Esophagus (tissue), 2 donors: ENCODE results near the gene RAP2C. TPM values are rescaled to one million over a fixed set of nuclear protein-coding genes. Genes with fewer than 3 reads are reported as not detected.
"Not testable (repeated sequence)": the region's sequence is repeated elsewhere in the genome, so short reads cannot be mapped to it uniquely, and the experiment has no call there.

Experiments used
- H3K27ac ChIP-seq, 2 donors: one replicate each; pipeline ENCODE4 v1.5.1; 2013; ENCODE audit warnings: low read depth in 2 of 2, mild to moderate bottlenecking in 2 of 2, inconsistent platforms in 1 of 2, low read length in 1 of 2, moderate library complexity in 1 of 2
- H3K27me3 ChIP-seq, 2 donors: one replicate each; pipeline ENCODE4 v1.6.1; 2013; ENCODE audit warnings: low read length in 2 of 2, control low read depth in 1 of 2, mild to moderate bottlenecking in 1 of 2; ENCODE audit not compliant: insufficient read depth in 2 of 2, control insufficient read depth in 1 of 2
- H3K36me3 ChIP-seq, 2 donors: one replicate each; pipeline ENCODE4 v1.6.1; 2013; ENCODE audit warnings: low read length in 1 of 2; ENCODE audit not compliant: control insufficient read depth in 2 of 2, insufficient read depth in 2 of 2
- H3K4me1 ChIP-seq, 2 donors: one replicate each; pipeline ENCODE4 v1.6.1; 2013; ENCODE audit warnings: low read length in 1 of 2; ENCODE audit not compliant: control insufficient read depth in 2 of 2, insufficient read depth in 2 of 2
- H3K4me3 ChIP-seq, 2 donors: one replicate each; pipeline ENCODE4 v1.5.1; 2013; ENCODE audit warnings: low read length in 2 of 2, mild to moderate bottlenecking in 2 of 2, low read depth in 1 of 2, moderate library complexity in 1 of 2
- H3K9me3 ChIP-seq, 2 donors: one replicate each; pipeline ENCODE4 v1.6.1; 2013; ENCODE audit warnings: mild to moderate bottlenecking in 2 of 2, low read depth in 1 of 2, low read length in 1 of 2, moderate library complexity in 1 of 2; ENCODE audit not compliant: control insufficient read depth in 2 of 2, insufficient read depth in 1 of 2
- WGBS, 2 donors: extraction: QIAGEN DNeasy Blood & Tissue Kit; methylation state at CpG; one replicate each; pipeline ENCODE4 v1.1.7; 2013; 5-methylcytosine and 5-hydroxymethylcytosine counted together
- polyA plus RNA-seq, 2 donors: library from polyadenylated mRNA; stranded (reverse); fragments of 200-250 nt; gene quantifications; one replicate each; pipeline ENCODE4 v1.2.3, GENCODE V29; 2013
- donor health status: healthy with polysubstance abuse.
- donor health status: Bipolar disorder and iron deficiency.

The RAP2C gene
- polyA plus RNA-seq, 2 donors = 12.8 to 13.0 TPM

DNA sequence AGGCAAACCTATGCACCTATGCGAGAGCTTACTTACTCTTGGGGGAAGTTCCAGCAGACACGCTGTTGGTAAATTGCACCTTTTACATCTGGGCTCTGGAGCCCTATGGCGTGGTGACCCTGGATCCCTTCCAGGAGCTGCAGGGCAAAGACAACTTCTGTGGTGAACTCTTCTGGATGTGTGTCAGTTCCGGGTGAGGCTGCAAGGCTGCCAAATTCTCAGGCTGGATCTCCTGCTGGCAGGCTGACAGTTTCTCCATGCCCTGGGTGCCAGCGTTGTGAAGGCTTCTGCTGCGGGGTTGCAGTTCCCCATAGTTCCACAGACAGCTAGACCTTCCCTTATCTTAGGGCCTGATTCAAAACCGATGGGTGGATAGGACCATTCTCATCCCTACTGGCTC, 37.9 kb downstream of the RAP2C start:
- Histone ChIP-seq H3K9me3 (no peaks in the 10 kb centered on the region), H3K4me3 (no peak overlapping the region), H3K4me1 (no peaks in the 10 kb centered on the region), H3K36me3 (no peaks in the 10 kb centered on the region), H3K27me3 (no peaks in the 10 kb centered on the region), H3K27ac (no peak overlapping the region)
- WGBS, 2 donors = 45 to 55% methylated on average over 7 of the region's 7 CpGs

GRCh38 chrX:132180929-132181328, 38.3 kb downstream of the RAP2C start:
- WGBS, 2 donors = 62 to 76% methylated on average over 3 of the region's 3 CpGs
- H3K36me3 ChIP-seq = no peaks in the 10 kb centered on the region
- no peaks in the 10 kb centered on the region for H3K9me3 ChIP-seq
- no peaks in the 10 kb centered on the region for H3K4me1 ChIP-seq
- no peak overlapping the region for H3K27ac ChIP-seq
- no peak overlapping the region for H3K4me3 ChIP-seq
- H3K27me3 ChIP-seq = no peaks in the 10 kb centered on the region

DNA sequence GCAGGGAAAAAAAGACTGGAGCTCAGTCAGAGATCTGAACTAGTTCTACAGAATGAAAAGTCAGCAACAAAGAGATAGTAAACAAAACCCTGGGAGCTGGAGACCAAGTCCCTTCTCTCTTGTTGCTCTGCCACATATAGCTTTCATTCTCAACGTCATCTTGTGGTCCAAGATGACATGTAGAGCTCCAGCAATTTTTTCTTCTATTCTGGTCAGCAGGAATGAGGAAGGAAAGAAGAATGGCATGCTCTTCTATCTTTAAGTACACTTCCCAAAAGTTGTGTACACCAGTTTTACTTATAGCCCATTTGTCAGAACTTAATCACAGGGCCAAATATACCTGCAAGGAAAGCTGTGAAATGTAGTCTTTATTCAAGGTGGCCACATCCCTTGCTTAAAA, 45.6 kb downstream of the RAP2C start:
- Histone ChIP-seq H3K27ac (no peak overlapping the region), H3K36me3 (no peaks in the 10 kb centered on the region), H3K4me1 (no peaks in the 10 kb centered on the region), H3K9me3 (no peaks in the 10 kb centered on the region), H3K4me3 (no peak overlapping the region), H3K27me3 (peaks cover 0 to 11% of the 10 kb centered on the region in 2 donors)
- WGBS, 2 donors = 42 to 72% methylated on average over 1 of the region's 1 CpG

DNA sequence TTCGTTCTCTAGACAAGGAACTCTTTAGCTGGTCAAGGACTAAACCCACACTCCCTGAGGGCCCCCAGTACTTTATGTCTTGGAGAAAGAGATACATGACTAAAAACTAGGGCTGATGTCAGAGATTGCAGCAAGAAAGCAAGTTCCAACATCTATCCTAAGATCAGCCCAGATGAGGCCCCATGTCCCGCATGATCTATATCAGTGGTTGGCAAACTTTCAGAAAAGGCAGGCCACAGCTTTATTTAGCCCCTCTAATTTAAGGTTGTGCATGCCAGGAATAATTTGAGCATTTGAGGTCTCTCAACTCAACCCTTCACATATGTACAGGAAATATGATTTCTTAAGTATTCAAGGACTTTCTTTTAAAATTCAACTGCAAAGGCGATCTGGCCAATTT, 47.4 kb downstream of the RAP2C start:
- peaks cover 0 to 11% of the 10 kb centered on the region in 2 donors for H3K27me3 ChIP-seq
- no peaks in the 10 kb centered on the region for H3K4me1 ChIP-seq
- no peaks in the 10 kb centered on the region for H3K9me3 ChIP-seq
- WGBS, 2 donors = 78 to 88% methylated on average over 3 of the region's 3 CpGs
- no peaks in the 10 kb centered on the region for H3K36me3 ChIP-seq
- no peak overlapping the region for H3K27ac ChIP-seq
- no peak overlapping the region for H3K4me3 ChIP-seq

DNA sequence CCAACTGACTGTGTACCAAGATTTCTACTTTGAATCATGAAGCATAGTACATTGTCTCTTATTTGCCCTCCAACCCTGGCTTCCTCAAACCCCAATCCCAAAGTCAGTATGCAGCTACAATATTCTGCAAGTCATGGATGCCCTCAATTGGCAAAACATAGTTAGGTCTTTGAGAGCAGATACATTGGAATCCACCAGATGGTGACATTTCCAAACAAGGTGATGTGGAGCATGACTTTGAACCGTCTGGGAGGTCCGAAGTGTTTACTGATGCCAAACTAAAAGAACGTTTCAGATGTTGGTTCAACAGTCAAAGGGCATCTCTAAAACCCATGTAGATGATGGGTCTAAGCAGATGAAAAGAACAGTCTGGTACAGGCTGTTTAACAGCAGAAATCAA, 47.8 kb downstream of the RAP2C start:
- peaks cover 0 to 11% of the 10 kb centered on the region in 2 donors for H3K27me3 ChIP-seq
- 54 to 70% methylated on average over 3 of the region's 3 CpGs for whole genome bisulfite sequencing, 2 donors
- H3K4me1 ChIP-seq = no peaks in the 10 kb centered on the region
- H3K36me3 ChIP-seq = no peaks in the 10 kb centered on the region
- H3K4me3 ChIP-seq = no peak overlapping the region
- no peaks in the 10 kb centered on the region for H3K9me3 ChIP-seq
- H3K27ac ChIP-seq = no peak overlapping the region

DNA sequence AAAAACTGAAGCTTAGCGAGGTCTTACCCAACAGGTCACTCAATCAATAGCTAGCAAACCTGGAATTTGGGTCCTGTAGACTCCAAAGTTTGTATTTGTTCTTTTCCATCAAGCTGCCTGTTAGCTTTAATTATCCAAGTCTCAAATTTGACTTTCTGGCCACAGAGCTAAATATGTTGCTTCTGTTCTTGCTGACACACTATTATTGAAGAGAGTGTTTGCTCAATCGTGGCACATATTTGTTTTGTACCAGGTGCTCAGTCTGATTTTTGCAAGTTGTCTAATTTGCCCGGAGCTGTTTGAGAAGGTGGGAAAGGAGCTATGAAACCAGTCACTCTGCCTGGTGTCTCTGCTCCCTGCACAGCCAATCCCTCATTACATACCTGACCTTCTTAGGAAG, 49.7 kb downstream of the RAP2C start:
- no peak overlapping the region for H3K27ac ChIP-seq
- H3K4me3 ChIP-seq = no peak overlapping the region
- 44 to 52% methylated on average over 3 of the region's 3 CpGs for WGBS, 2 donors
- no peaks in the 10 kb centered on the region for H3K36me3 ChIP-seq
- no peaks in the 10 kb centered on the region for H3K4me1 ChIP-seq
- no peaks in the 10 kb centered on the region for H3K9me3 ChIP-seq
- H3K27me3 ChIP-seq = peaks cover 0 to 10% of the 10 kb centered on the region in 2 donors

- no peak overlapping the region for H3K27ac ChIP-seq
- no peaks in the 10 kb centered on the region for H3K9me3 ChIP-seq
- H3K4me3 ChIP-seq = no peak overlapping the region
- H3K36me3 ChIP-seq = no peaks in the 10 kb centered on the region
- no peaks in the 10 kb centered on the region for H3K27me3 ChIP-seq
- no peaks in the 10 kb centered on the region for H3K4me1 ChIP-seq
These were observed 53.6 kb downstream of the RAP2C start for GRCh38 chrX:132165651-132166050.

DNA sequence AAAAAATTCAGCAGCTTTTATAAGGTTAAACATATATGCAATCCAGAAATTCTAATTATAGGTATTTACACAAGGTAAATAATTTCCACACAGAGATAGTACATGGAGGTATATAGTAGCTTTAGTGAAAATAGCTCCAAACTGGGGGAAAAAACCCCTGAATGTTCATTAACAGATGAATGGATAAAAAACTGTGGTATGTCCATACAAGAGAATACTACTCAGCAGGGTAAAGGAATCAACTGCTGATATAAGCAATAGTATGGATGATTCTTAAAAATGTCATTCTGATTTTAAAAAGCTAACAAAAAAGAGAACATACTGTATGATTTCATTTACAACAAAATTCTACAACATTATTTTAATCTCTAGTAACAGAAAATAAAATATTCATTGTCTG, 54.2 kb downstream of the RAP2C start:
- Histone ChIP-seq H3K36me3 (no peaks in the 10 kb centered on the region), H3K4me3 (no peak overlapping the region), H3K4me1 (no peaks in the 10 kb centered on the region), H3K9me3 (no peaks in the 10 kb centered on the region), H3K27me3 (no peaks in the 10 kb centered on the region), H3K27ac (no peak overlapping the region)

- not testable (repeated sequence) for H3K9me3 ChIP-seq
These were observed 56.2 kb downstream of the RAP2C start for GRCh38 chrX:132163094-132163493.

DNA sequence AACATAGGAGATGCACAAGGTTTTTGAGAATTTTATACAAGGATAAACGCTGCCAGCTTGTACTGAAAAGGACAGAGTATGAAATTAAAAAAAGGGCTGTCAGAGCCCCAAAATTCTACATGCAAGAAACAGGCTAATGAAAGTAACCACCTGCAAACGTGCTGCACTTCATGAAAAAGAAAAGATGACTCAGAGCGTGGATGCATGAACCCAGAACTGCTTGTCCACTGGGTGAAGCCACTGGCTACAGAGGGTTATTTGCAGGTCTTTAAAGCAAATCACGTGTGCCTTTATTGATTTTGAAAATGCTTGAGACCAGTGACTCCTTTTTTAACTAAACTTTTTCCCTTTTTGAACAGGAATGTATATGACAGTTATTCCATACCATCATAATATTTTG, 66.1 kb downstream of the RAP2C start:
- no peaks in the 10 kb centered on the region for H3K36me3 ChIP-seq
- no peaks in the 10 kb centered on the region for H3K4me1 ChIP-seq
- 53 to 74% methylated on average over 4 of the region's 4 CpGs for WGBS, 2 donors
- H3K9me3 ChIP-seq = no peaks in the 10 kb centered on the region
- no peak overlapping the region for H3K27ac ChIP-seq
- no peaks in the 10 kb centered on the region for H3K27me3 ChIP-seq
- no peak overlapping the region for H3K4me3 ChIP-seq

More at GRCh38 chrX:132163094-132163493, 56.2 kb downstream of the RAP2C start:
- 79 to 91% methylated on average over 3 of the region's 3 CpGs for WGBS, 2 donors
- not testable (repeated sequence) for H3K4me1 ChIP-seq, H3K27ac ChIP-seq, H3K36me3 ChIP-seq, H3K4me3 ChIP-seq, H3K27me3 ChIP-seq
